Measurements from ENCODE around the gene UBL4A. TPM values are rescaled to one million over a fixed set of nuclear protein-coding genes. Genes with fewer than 3 reads are reported as not detected.

Gene UBL4A
- total and polyA plus RNA-seq, 2 of the 13 experiments (the other 11 are each of a cell fraction or from before 2014, with no cell fraction given): 16.8 to 25.5 TPM

DNA sequence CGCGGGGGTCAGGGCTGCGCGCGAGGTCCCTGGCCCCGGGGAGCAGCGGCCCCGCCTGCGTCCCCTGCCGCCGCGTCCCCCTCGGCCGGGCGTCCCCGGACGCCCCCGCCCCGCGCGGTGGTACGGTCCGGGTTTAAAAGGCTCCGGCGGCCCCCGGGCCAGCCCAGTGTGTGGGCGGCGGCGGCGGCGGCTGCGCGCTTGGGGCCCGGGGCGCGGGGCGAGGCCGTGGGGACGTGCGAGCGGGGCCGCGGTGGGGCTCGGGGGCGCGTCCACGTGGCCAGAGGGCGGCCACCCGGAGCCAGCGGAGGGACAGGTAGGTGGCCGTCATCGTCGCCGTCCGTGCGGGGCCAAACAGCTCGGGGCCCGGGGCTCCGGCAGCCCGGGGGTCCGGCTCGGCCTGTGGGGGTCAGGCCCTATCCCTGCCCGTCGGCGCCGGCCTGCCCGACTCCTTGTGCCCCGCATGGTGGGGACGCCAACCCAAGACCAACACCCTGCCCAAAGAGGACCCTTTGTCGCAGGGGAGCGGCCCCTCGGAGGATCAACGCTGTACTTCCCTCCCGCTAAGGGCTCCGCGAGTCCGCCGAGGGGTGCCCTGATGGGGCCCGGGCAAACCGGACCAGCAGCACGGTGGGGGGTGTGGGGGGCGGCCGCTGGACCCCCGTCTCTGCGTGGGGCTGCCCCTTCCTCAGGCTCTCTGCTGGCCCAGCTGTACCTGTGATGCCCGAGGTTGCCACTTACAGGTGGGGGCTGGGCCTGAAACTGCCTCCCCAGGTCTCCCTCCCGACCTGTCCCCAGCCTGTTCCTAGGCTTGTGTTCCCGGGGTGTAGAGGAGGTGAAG lies 28.1 kb downstream of the UBL4A start, which contains the start of gene PLXNA3:
PLXNA3 (plus strand) TSS at position 166 of the 838 bp plus-strand sequence. CDS start 1,903 bp downstream, outside the sequence.
- Histone ChIP-seq H3K4me3 (replicated peaks in 1 of 3; ENCODE audit: insufficient read depth in 1 of 3, low read depth in 2 of 3, low read length in 3 of 3) (peak within 1 kb of the TSS; percentile 60 to 87 (median 79)), H3K27me3 (ENCODE audit: control insufficient read depth in 1 of 2, insufficient read depth in 2 of 2, low read length in 2 of 2) (no peaks in the 10 kb centered on the region), H3K9me3 (ENCODE audit: low read length) (no peaks in the 10 kb centered on the region), H2AFZ (ENCODE audit: low read length) (no peak within 1 kb of the TSS), H3K79me2 (ENCODE audit: insufficient read depth, low read length) (peaks cover 9% of the 10 kb centered on the region), H3K9ac (ENCODE audit: insufficient read depth, low read depth, low read length) (peak within 1 kb of the TSS; percentile 74), H3K4me2 (ENCODE audit: low read depth, low read length) (peak within 1 kb of the TSS; percentile 73), H3K36me3 (replicated peaks in 1 of 2; ENCODE audit: control insufficient read depth in 1 of 2, insufficient read depth in 2 of 2, low read length in 2 of 2) (peaks cover 0 to 4% of the 10 kb centered on the region in 2 experiments; a peak in 3 of 5 replicates), H3K4me1 (ENCODE audit: insufficient read depth, low read length) (0 out of 2 replicates have a peak, but pooled peaks cover 4% of the 10 kb centered on the region), H3K27ac (ENCODE audit: extremely low read length, insufficient read depth, low read length) (no peak within 1 kb of the TSS), H4K20me1 (ENCODE audit: insufficient read depth, low read length) (no peaks in the 10 kb centered on the region)
- FAIRE-seq (no peak), DNase-seq (ENCODE audit: low spot score) (no peak), ATAC-seq (peak; percentile 63)
- in situ Hi-C loops (cut with HindIII; ENCODE audit: extremely low pct_ligation_motif_present, low pct_unique_long_range_greater_than_20kb) (no loop called here), intact Hi-C loops (cut with micrococcal nuclease; ENCODE audit: unreplicated experiment) (no loop called here)
- CTCF ChIA-PET (ENCODE audit: low intra/inter-chr PET ratio, low total read pairs): no interaction called here
- BruUV-seq (replicated peaks): TSS peak; percentile 78
- POLR2A ChIA-PET: interaction anchor here (0.7 to 1.6 kb wide), 8 partner anchors 20 to 69 kb away, joined by 3 to 6 read pairs (median 4); partner anchors contain the start of genes ATP6AP1, LAGE3, RPL10 and SLC10A3
- no CpG with 5 or more reads among the region's 88 CpGs for WGBS (ENCODE audit: low lambda C conversion rate)
- TF ChIP-seq YY1 (IDR thresholded peaks at IDR 0.05; ENCODE audit: insufficient read depth, insufficient replicate concordance, low read depth, low read length): peak; percentile 10
- TF ChIP-seq HOXA7 (CRISPR knock-in tag; IDR thresholded peaks at IDR 0.05): no peak
- TF ChIP-seq ZNF275 (CRISPR knock-in tag; IDR thresholded peaks at IDR 0.05; ENCODE audit: borderline replicate concordance): no peak
- TF ChIP-seq, protein P1, sequence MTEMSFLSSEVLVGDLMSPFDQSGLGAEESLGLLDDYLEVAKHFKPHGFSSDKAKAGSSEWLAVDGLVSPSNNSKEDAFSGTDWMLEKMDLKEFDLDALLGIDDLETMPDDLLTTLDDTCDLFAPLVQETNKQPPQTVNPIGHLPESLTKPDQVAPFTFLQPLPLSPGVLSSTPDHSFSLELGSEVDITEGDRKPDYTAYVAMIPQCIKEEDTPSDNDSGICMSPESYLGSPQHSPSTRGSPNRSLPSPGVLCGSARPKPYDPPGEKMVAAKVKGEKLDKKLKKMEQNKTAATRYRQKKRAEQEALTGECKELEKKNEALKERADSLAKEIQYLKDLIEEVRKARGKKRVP (CRISPR knock-in tag; IDR thresholded peaks at IDR 0.05): no peak
- no peak for TF ChIP-seq ZFP90 (CRISPR knock-in tag; IDR thresholded peaks at IDR 0.05; ENCODE audit: borderline replicate concordance)
- TF ChIP-seq SATB2 (CRISPR knock-in tag; IDR thresholded peaks at IDR 0.05): no peak
- peak; percentile 24; the same call in 1 of the 2 replicates for TF ChIP-seq SIN3A (IDR thresholded peaks at IDR 0.05; ENCODE audit: borderline replicate concordance, low read depth, low read length)
- TF ChIP-seq PAWR (CRISPR knock-in tag; IDR thresholded peaks at IDR 0.05; ENCODE audit: borderline replicate concordance): no peak
- TF ChIP-seq ZC3H4 (CRISPR knock-in tag; IDR thresholded peaks at IDR 0.05; ENCODE audit: borderline replicate concordance): no peak
- TF ChIP-seq POLR2G (IDR thresholded peaks at IDR 0.05; ENCODE audit: low read depth, low read length): peak; percentile 68
- peak; percentile 31; the same call in 1 of the 2 replicates for TF ChIP-seq PHF8 (CRISPR knock-in tag; IDR thresholded peaks at IDR 0.05)
- TF ChIP-seq HOXA5 (CRISPR knock-in tag; IDR thresholded peaks at IDR 0.05): no peak
- TF ChIP-seq ZFYVE20 (CRISPR knock-in tag; IDR thresholded peaks at IDR 0.05; ENCODE audit: borderline replicate concordance, low read depth): no peak
- no peak for TF ChIP-seq RAD51 (IDR thresholded peaks at IDR 0.05; ENCODE audit: borderline replicate concordance)
- TF ChIP-seq, protein P2, sequence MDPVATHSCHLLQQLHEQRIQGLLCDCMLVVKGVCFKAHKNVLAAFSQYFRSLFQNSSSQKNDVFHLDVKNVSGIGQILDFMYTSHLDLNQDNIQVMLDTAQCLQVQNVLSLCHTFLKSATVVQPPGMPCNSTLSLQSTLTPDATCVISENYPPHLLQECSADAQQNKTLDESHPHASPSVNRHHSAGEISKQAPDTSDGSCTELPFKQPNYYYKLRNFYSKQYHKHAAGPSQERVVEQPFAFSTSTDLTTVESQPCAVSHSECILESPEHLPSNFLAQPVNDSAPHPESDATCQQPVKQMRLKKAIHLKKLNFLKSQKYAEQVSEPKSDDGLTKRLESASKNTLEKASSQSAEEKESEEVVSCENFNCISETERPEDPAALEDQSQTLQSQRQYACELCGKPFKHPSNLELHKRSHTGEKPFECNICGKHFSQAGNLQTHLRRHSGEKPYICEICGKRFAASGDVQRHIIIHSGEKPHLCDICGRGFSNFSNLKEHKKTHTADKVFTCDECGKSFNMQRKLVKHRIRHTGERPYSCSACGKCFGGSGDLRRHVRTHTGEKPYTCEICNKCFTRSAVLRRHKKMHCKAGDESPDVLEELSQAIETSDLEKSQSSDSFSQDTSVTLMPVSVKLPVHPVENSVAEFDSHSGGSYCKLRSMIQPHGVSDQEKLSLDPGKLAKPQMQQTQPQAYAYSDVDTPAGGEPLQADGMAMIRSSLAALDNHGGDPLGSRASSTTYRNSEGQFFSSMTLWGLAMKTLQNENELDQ (CRISPR knock-in tag; IDR thresholded peaks at IDR 0.05; ENCODE audit: borderline replicate concordance): no peak
- no peak for TF ChIP-seq ZNF556 (CRISPR knock-in tag; IDR thresholded peaks at IDR 0.05; ENCODE audit: borderline replicate concordance)
- TF ChIP-seq HOXA3 (CRISPR knock-in tag; IDR thresholded peaks at IDR 0.05): no peak
